MM.1S (cell line): Measurements from ENCODE around the gene RAB34.

Experiments used
- DNase-seq: peaks from one replicate; pipeline ENCODE4 v3.0.0-alpha.2; 2015
- H2AFZ ChIP-seq: fragments of 300-600 bp; sonication (generic); 2 replicates; pipeline ENCODE4 v1.6.0; 2016; ENCODE audit warnings: antibody characterized with exemption, low read length
- H3F3A ChIP-seq: fragments of 300-600 bp; sonication (generic); 2 replicates; pipeline ENCODE4 v1.6.1; 2016; ENCODE audit warnings: mild to moderate bottlenecking, antibody characterized with exemption, low read length, moderate library complexity, mixed read lengths; ENCODE audit not compliant: insufficient read depth
- H3K27ac ChIP-seq: fragments of 300-600 bp; sonication (generic); 2 replicates; pipeline ENCODE4 v1.5.1; 2016; ENCODE audit warnings: mild to moderate bottlenecking, low read length
- H3K27me3 ChIP-seq: fragments of 300-600 bp; sonication (generic); replicated peaks from 2 replicates; pipeline ENCODE4 v1.6.0; 2016; ENCODE audit warnings: low read length; ENCODE audit not compliant: insufficient read depth
- H3K36me3 ChIP-seq: fragments of 300-600 bp; sonication (generic); replicated peaks from 2 replicates; pipeline ENCODE4 v1.6.1; 2016; ENCODE audit warnings: mild to moderate bottlenecking, low read length, mixed read lengths; ENCODE audit not compliant: insufficient read depth
- H3K4me1 ChIP-seq: fragments of 300-600 bp; sonication (generic); 2 replicates; pipeline ENCODE4 v1.6.1; 2016; ENCODE audit warnings: low read length, mixed read lengths
- H3K4me2 ChIP-seq: fragments of 300-600 bp; sonication (generic); 2 replicates; pipeline ENCODE4 v1.6.0; 2016; ENCODE audit warnings: low read depth, low read length
- H3K4me3 ChIP-seq: fragments of 300-600 bp; sonication (generic); 2 replicates; pipeline ENCODE4 v1.5.1; 2016; ENCODE audit warnings: low read length, mixed read lengths
- H3K79me2 ChIP-seq: fragments of 300-600 bp; sonication (generic); 2 replicates; pipeline ENCODE4 v1.6.1; 2016; ENCODE audit warnings: mixed run types, low read length, mixed read lengths
- H3K9ac ChIP-seq: fragments of 300-600 bp; sonication (generic); 2 replicates; pipeline ENCODE4 v1.6.1; 2016; ENCODE audit warnings: low read length, mixed read lengths
- H3K9me2 ChIP-seq: fragments of 300-600 bp; sonication (generic); replicated peaks from 2 replicates; pipeline ENCODE4 v1.6.1; 2016; ENCODE audit warnings: mild to moderate bottlenecking, low read length, mixed read lengths; ENCODE audit not compliant: insufficient read depth
- H3K9me3 ChIP-seq: fragments of 300-600 bp; sonication (generic); replicated peaks from 2 replicates; pipeline ENCODE4 v1.6.1; 2016; ENCODE audit warnings: mild to moderate bottlenecking, low read length, mixed read lengths; ENCODE audit not compliant: insufficient read depth
- H4K20me1 ChIP-seq: fragments of 300-600 bp; sonication (generic); 2 replicates; pipeline ENCODE4 v1.6.1; 2016; ENCODE audit warnings: mild to moderate bottlenecking, low read length, moderate library complexity, mixed read lengths; ENCODE audit not compliant: insufficient read depth
- EZH2 ChIP-seq: fragments of 300-600 bp; sonication (generic); optimal IDR thresholded peaks from 2 replicates; pipeline ENCODE3; 2017; ENCODE audit warnings: low read depth, mild to moderate bottlenecking, antibody characterized with exemption, low read length, mixed read lengths
- EZH2phosphoT487 ChIP-seq: fragments of 300-600 bp; sonication (generic); IDR thresholded peaks from 2 replicates; pipeline ENCODE4 v1.6.1; 2018; ENCODE audit warnings: antibody characterized with exemption, low read length
- TF ChIP-seq, protein P1 (sequence below): fragments of 300-600 bp; sonication (generic); IDR thresholded peaks from 2 replicates; pipeline ENCODE4 v1.5.1; 2016; ENCODE audit warnings: antibody characterized with exemption, low read length, mixed read lengths

RAB34 gene

GRCh38 chr17:28711723-28712031 is 6.0 kb downstream of the RAB34 start, which contains the start of gene PROCA1:
Gene PROCA1, minus strand, starts transcription at chr17:28711888. Its CDS starts 228 bp downstream, at chr17:28711660.
- DNase-seq: no peak
- Histone ChIP-seq H3K4me3 (peak within 1 kb of the TSS; percentile 79), H2AFZ (peak within 1 kb of the TSS; percentile 100), H3K27me3 (peaks cover 45% of the 10 kb centered on the region), H4K20me1 (no peaks in the 10 kb centered on the region), H3K36me3 (no peaks in the 10 kb centered on the region), H3K4me2 (peak within 1 kb of the TSS; percentile 86), H3K9me3 (no peaks in the 10 kb centered on the region), H3K9ac (peak within 1 kb of the TSS; percentile 61; the same call in 1 of the 2 replicates), H3K9me2 (no peaks in the 10 kb centered on the region), H3F3A (0 out of 2 replicates have a peak, but pooled peaks cover 4% of the 10 kb centered on the region), H3K4me1 (0 out of 2 replicates have a peak, but pooled peaks cover 3% of the 10 kb centered on the region), H3K27ac (no peak within 1 kb of the TSS), H3K79me2 (no peaks in the 10 kb centered on the region)
- no peak for TF ChIP-seq EZH2

DNA sequence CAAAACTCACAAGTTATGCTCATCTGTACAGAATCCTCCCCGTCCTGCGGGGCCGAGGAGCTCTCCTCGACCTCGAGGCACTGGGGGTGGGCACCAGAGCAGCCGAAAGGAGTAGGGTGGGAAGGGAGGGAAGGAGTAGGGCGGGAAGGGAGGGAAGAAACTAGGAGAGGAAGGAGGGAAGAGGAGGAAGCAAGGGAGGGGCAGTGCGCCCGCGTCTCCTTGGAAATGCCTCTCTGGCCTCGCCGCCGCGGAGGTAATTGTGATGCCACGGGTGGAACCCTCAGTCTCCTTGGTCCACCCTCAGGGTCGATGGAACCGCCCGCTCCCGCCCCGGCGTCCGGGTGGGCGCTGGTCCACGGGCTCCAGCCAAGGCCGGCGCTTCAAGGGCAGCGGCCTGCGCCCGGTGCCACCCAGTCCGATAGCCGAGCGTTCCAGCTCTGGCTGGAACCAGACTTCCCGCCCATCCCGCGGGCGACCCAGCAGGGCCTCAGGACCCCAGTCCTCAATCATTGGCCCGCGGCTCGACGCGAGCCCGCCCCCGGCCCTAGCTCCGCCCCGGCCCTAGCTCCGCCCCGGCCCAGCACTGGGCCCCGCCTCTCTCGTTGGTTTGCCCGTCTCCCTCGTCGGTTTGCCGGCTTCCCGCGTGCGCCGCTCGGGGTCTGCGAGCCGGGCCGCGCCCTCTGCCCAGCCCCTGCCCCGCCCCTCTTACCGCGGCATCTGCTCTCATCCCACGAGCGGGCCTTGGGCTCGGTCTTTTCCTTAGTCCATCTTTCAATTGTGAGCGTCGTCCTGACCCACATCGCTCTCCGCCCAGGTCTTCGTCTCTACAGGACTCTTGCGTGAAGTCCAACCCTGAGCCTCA is 6.6 kb downstream of the RAB34 start:
- H3F3A ChIP-seq: 0 out of 2 replicates have a peak, but pooled peaks cover under 1% of the 10 kb centered on the region
- H4K20me1 ChIP-seq: no peaks in the 10 kb centered on the region
- no peaks in the 10 kb centered on the region for H3K9me2 ChIP-seq
- no peak for TF ChIP-seq EZH2phosphoT487
- TF ChIP-seq, protein P1, sequence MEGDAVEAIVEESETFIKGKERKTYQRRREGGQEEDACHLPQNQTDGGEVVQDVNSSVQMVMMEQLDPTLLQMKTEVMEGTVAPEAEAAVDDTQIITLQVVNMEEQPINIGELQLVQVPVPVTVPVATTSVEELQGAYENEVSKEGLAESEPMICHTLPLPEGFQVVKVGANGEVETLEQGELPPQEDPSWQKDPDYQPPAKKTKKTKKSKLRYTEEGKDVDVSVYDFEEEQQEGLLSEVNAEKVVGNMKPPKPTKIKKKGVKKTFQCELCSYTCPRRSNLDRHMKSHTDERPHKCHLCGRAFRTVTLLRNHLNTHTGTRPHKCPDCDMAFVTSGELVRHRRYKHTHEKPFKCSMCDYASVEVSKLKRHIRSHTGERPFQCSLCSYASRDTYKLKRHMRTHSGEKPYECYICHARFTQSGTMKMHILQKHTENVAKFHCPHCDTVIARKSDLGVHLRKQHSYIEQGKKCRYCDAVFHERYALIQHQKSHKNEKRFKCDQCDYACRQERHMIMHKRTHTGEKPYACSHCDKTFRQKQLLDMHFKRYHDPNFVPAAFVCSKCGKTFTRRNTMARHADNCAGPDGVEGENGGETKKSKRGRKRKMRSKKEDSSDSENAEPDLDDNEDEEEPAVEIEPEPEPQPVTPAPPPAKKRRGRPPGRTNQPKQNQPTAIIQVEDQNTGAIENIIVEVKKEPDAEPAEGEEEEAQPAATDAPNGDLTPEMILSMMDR: no peak
- TF ChIP-seq EZH2: no peak
- H3K79me2 ChIP-seq: no peaks in the 10 kb centered on the region
- H3K36me3 ChIP-seq: no peaks in the 10 kb centered on the region
- H3K27ac ChIP-seq: no peak overlapping the region
- H3K4me2 ChIP-seq: peak overlapping the region; percentile 86
- no peaks in the 10 kb centered on the region for H3K9me3 ChIP-seq
- H3K9ac ChIP-seq: peak overlapping the region; percentile 61; the same call in 1 of the 2 replicates
- H3K4me3 ChIP-seq: peak overlapping the region; percentile 79
- peak overlapping the region; percentile 100 for H2AFZ ChIP-seq
- DNase-seq: peak; percentile 78
- H3K27me3 ChIP-seq: peaks cover 39% of the 10 kb centered on the region
- H3K4me1 ChIP-seq: 0 out of 2 replicates have a peak, but pooled peaks cover 3% of the 10 kb centered on the region

- Histone ChIP-seq H4K20me1 (no peaks in the 10 kb centered on the region), H3K9ac (no peak overlapping the region), H3K9me2 (no peaks in the 10 kb centered on the region), H2AFZ (no peak overlapping the region), H3K4me2 (no peak overlapping the region), H3K36me3 (0 out of 2 replicates have a peak, but pooled peaks cover under 1% of the 10 kb centered on the region), H3K79me2 (no peaks in the 10 kb centered on the region), H3K4me1 (0 out of 2 replicates have a peak, but pooled peaks cover 3% of the 10 kb centered on the region), H3K27me3 (peaks cover 5% of the 10 kb centered on the region; the same call in 1 of the 2 replicates), H3K27ac (no peak overlapping the region), H3K4me3 (no peak overlapping the region), H3F3A (no peaks in the 10 kb centered on the region), H3K9me3 (no peaks in the 10 kb centered on the region)
- TF ChIP-seq EZH2: no peak
- TF ChIP-seq, protein P1: no peak
- no peak for TF ChIP-seq EZH2phosphoT487
- DNase-seq: no peak
These were observed 10.3 kb downstream of the RAB34 start for GRCh38 chr17:28707339-28707720.
